ENCODE results near the gene SLC2A4. TPM values are rescaled to one million over a fixed set of nuclear protein-coding genes. Genes with fewer than 3 reads are reported as not detected.

The SLC2A4 gene
- total RNA-seq, 1 donor from 2014 or later = 0.23 TPM

GRCh38 chr17:7290166-7290565 lies 8.6 kb downstream of the SLC2A4 start:
- no peak for DNase-seq (ENCODE audit: low read depth)
- no peak for TF ChIP-seq CTCF (conservative IDR thresholded peaks at IDR 0.05; ENCODE audit: low read depth, low read length)
- H3K4me3 ChIP-seq (ENCODE audit: low read depth, low read length) = no peak overlapping the region

- H3K4me3 ChIP-seq (ENCODE audit: low read depth, low read length) = no peak overlapping the region
- no peak for DNase-seq (ENCODE audit: low read depth)
- TF ChIP-seq CTCF (conservative IDR thresholded peaks at IDR 0.05; ENCODE audit: low read depth, low read length) = no peak
Observed at GRCh38 chr17:7290685-7291084, 9.2 kb downstream of the SLC2A4 start.

DNA sequence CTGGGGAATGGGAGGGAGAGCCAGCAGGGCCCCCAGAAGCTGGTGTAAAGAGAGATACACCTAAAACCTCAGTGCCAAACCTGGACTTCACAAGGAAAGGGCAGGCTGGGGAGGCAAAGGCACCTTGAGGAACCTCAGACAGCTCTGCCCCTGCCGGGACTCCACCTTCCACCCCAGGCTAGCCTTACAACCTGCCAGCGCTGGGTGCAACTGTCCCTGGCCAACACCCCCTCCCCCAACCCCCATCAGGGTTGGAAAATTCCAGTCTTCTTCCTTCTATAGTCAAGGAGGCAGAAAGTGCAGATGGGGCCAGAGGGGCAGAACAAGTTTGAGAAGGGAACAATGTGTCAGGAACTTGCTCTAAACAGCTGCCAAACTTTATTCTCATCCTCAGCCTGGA lies 10.7 kb downstream of the SLC2A4 start:
- TF ChIP-seq CTCF (conservative IDR thresholded peaks at IDR 0.05; ENCODE audit: low read depth, low read length) = no peak
- H3K4me3 ChIP-seq (ENCODE audit: low read depth, low read length) = no peak overlapping the region
- no peak for DNase-seq (ENCODE audit: low read depth)

- DNase-seq (ENCODE audit: low read depth) = no peak
- TF ChIP-seq CTCF (conservative IDR thresholded peaks at IDR 0.05; ENCODE audit: low read depth, low read length) = no peak
- H3K4me3 ChIP-seq (ENCODE audit: low read depth, low read length) = no peak overlapping the region
Observed at GRCh38 chr17:7292729-7293128, 11.2 kb downstream of the SLC2A4 start.

DNA sequence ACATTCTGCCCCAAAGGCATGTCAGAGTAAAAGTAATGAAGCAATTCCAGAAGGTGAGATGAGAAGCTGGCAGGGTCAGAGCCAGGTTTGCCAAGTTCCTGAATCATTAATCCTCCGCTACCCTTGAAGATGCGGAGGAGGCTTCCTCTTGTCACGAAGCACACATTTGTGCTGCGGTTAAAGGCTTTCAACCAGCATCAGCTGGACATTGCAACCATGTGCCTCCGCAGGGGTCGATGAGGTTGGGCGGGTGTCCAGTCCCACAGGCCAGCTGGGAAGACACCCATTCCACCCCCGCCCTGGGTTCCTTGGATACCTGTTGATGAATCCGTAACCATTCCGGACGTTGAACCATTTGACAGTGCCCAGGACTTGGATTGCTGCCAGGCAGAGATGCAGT lies 11.6 kb downstream of the SLC2A4 start:
- no peak for DNase-seq (ENCODE audit: low read depth)
- no peak overlapping the region for H3K4me3 ChIP-seq (ENCODE audit: low read depth, low read length)
- no peak for TF ChIP-seq CTCF (conservative IDR thresholded peaks at IDR 0.05; ENCODE audit: low read depth, low read length)

DNA sequence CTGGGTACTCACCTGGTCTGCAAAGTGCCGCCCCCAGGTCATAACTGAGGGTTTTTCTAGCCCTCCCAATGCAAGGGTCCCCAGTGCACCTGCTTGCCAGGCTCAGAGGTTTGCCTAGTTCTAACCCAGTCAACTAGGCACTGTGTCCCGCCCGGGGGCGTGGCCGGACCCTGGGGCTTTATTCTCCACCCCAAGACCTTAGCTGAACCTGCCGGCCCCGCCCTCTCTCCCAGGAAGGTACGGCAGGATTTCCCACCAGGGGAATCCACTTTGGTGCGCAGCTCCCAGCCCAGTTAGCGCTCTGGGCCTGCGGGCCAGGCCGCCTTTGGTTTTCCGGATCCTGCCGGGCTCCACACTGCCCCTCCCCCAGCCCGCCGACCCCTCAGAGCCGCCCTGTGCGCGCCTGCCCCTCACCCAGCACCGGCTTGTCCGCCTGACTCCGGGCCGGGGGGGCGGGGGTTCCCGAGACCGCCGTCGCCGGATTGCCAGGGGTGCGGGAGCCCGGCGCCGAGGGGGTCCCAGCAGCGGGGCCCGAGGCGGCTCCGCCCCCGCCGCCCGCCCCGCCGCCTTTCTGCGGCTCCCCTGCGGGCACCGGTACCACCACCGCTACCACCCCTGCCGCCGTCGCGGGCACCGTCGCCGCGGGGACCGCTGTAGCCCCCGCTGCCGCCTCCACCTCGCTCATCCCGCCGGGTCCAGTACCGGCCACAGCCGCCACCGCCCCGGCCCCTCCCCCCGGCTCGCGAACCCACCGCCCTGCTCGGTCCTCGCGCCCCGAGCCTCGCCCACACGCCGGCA lies 12.5 kb downstream of the SLC2A4 start:
- DNase-seq (ENCODE audit: low read depth) = no peak
- no peak for TF ChIP-seq CTCF (conservative IDR thresholded peaks at IDR 0.05; ENCODE audit: low read depth, low read length)
- no peak overlapping the region for H3K4me3 ChIP-seq (ENCODE audit: low read depth, low read length)

DNA sequence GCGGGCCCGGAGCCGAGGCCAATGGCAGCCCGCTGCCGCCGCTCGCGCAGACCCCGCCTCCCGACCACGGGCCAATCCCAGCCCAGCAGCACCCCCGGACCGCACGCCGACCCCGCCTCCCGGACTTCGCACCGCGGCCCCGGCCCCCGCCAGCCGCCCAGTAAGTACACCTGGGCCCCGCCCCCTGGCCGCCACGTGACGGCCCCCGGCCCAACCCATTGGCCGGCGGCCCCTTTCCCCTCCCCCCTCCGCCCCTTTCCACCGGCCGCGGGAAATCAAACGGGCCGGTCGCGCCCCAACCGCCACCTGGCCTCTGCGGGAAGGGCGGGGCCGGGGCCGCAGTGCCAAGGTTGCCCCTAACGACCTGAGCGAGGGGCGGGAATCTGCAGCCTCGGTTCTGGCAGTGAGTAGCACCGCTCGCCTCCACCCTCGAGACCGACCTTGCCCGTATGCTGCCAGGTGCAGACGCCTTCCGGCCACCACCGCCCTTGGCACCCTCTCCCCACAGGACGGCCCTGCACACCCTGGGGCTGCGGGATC lies 13.2 kb downstream of the SLC2A4 start, which contains the start of gene YBX2:
Gene YBX2 (minus strand): TSS at position 26 of the 540 bp plus-strand sequence. CDS start 139 bp downstream, outside the sequence.
- TF ChIP-seq CTCF (conservative IDR thresholded peaks at IDR 0.05; ENCODE audit: low read depth, low read length) = no peak
- no peak for DNase-seq (ENCODE audit: low read depth)
- H3K4me3 ChIP-seq (ENCODE audit: low read depth, low read length) = peak within 1 kb of the TSS; percentile 40
